ENCODE results near the gene HSPG2.

DNA sequence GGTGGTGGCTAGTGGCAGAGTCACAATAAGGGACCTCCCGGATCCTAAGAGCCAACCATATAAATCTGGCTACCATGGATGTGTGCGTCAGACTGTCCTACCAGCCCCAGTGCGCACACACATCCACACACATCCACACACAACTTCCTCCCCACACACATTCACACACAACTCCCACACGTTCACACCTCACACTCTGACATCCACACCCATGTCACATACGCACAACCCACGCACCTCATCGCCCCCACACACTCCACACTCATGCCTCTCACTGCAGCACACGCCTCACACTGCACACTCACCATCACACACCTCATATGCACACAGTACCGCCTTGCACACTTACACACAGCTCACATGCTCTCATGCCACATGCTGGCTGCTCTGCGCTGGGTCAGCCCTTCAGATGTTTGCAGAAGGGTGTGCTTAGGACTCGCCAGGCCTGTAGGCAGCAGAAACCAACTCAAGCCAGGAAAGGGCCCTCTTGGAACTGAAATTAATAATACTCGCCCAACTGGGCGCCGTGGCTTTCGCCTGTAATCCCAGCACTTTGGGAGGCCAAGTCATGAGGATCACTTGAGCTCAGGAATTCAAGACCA, 122.0 kb downstream of the HSPG2 start:
- TF ChIP-seq POLR2A (IDR thresholded peaks at IDR 0.05; ENCODE audit: low read depth, low read length), result no peak
- no peak for TF ChIP-seq POLR2AphosphoS5 (IDR thresholded peaks at IDR 0.05; ENCODE audit: low read depth, low read length)
- no peak for TF ChIP-seq TAF1 (IDR thresholded peaks at IDR 0.05; ENCODE audit: borderline replicate concordance, low read depth, low read length)
